Astrocyte (in vitro differentiated cells and primary cell): ENCODE data around the gene ADCY4.

Experiments
- EZH2 ChIP-seq: IDR thresholded peaks from 2 replicates; pipeline ENCODE4 v1.6.1; 2012; ENCODE audit warnings: mild to moderate bottlenecking, low read length, inconsistent platforms; ENCODE audit not compliant: insufficient read depth
- TF ChIP-seq, protein P1 (sequence below): IDR thresholded peaks from 2 replicates; pipeline ENCODE4 v1.5.1; 2011; ENCODE audit warnings: low read depth, mild to moderate bottlenecking, inconsistent platforms, low read length, moderate library complexity; ENCODE audit not compliant: insufficient read depth

DNA sequence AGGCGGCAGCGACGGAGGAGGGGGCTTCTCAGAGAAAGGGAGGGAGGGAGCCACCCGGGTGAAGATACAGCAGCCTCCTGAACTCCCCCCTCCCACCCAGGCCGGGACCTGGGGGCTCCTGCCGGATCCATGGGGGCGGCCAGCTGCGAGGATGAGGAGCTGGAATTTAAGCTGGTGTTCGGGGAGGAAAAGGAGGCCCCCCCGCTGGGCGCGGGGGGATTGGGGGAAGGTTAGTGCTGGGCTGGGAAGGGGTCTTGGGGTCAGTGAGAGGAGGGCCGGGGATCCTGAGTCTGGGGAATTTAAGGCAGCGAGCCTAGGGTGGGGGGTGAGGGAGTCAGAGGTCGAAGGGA is 33.3 kb upstream of the ADCY4 start:
- TF ChIP-seq, protein P1, sequence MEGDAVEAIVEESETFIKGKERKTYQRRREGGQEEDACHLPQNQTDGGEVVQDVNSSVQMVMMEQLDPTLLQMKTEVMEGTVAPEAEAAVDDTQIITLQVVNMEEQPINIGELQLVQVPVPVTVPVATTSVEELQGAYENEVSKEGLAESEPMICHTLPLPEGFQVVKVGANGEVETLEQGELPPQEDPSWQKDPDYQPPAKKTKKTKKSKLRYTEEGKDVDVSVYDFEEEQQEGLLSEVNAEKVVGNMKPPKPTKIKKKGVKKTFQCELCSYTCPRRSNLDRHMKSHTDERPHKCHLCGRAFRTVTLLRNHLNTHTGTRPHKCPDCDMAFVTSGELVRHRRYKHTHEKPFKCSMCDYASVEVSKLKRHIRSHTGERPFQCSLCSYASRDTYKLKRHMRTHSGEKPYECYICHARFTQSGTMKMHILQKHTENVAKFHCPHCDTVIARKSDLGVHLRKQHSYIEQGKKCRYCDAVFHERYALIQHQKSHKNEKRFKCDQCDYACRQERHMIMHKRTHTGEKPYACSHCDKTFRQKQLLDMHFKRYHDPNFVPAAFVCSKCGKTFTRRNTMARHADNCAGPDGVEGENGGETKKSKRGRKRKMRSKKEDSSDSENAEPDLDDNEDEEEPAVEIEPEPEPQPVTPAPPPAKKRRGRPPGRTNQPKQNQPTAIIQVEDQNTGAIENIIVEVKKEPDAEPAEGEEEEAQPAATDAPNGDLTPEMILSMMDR: no peak
- no peak for TF ChIP-seq EZH2
